Pancreas (tissue), 10 donors: ENCODE results near the gene ACSS3. TPM values are rescaled to one million over a fixed set of nuclear protein-coding genes. Genes with fewer than 3 reads are reported as not detected.
"Not testable (repeated sequence)": the region's sequence is repeated elsewhere in the genome, so short reads cannot be mapped to it uniquely, and the experiment has no call there.

ENCODE experiments used
- ATAC-seq, 4 donors: fragments of 200-7000 bp; cut with Tn5 transposase; one replicate each; pipeline versions ENCODE4 v1.8.0 to v1.9.1; 2020; ENCODE audit warnings: mild to moderate bottlenecking in 4 of 4, moderate library complexity in 4 of 4
- DNase-seq, 6 donors: peaks; one replicate each; pipeline ENCODE4 v3.0.0-alpha.2; 2020
- FAIRE-seq: peaks from 2 replicates; lab custom pipeline; 2012; peaks lifted over from hg19 to GRCh38; lab: Jason Lieb, UNC
- H3K27ac ChIP-seq, 4 donors: fragments of 200-600 bp; sonication (generic); 1 replicate in 3 of 4; 2 replicates in 1 of 4; pipeline versions ENCODE4 v1.5.0 to v1.8.0; 2020
- H3K27me3 ChIP-seq, 4 donors: fragments of 200-600 bp; one replicate each; pipeline ENCODE4 v1.8.0; 2021
- H3K36me3 ChIP-seq, 3 donors: fragments of 200-600 bp; sonication (generic) in 1 of 3; one replicate each; pipeline versions ENCODE4 v1.5.0 to v1.8.0; 2020 to 2021
- H3K4me1 ChIP-seq, 3 donors: fragments of 200-600 bp; one replicate each; pipeline ENCODE4 v1.8.0; 2021
- H3K4me3 ChIP-seq, 4 donors: fragments of 200-600 bp; sonication (generic) in 2 of 4; one replicate each; pipeline versions ENCODE4 v1.5.0 to v1.8.0; 2020 to 2021
- H3K9me3 ChIP-seq, 4 donors: fragments of 200-600 bp; one replicate each; pipeline ENCODE4 v1.8.0; 2021
- CTCF ChIP-seq, 4 donors: fragments of 200-600 bp; sonication (generic) in 3 of 4; IDR thresholded peaks; one replicate each; pipeline versions ENCODE4 v1.5.0 to v1.8.0; 2021; ENCODE audit warnings: antibody characterized with exemption in 4 of 4
- WGBS, 2 donors: extraction: QIAGEN DNeasy Blood & Tissue Kit; methylation state at CpG; one replicate each; pipeline ENCODE4 v1.1.7; 2013; 5-methylcytosine and 5-hydroxymethylcytosine counted together
- intact Hi-C, 3 donors: fragments of 100-400 bp; cut with DNase I; formaldehyde crosslinking; loops; one replicate each; pipeline versions ENCODE4 v1.11.1 to v1.14.2; 2022
- polyA plus RNA-seq, 2 donors: library from polyadenylated mRNA; stranded (reverse); fragments of 200-250 nt; gene quantifications; one replicate each; pipeline ENCODE4 v1.2.3, GENCODE V29; 2013
- total RNA-seq, 6 donors: library from RNA; stranded (reverse); fragmentation: NEBNext Ultra II Directional in 4 of 6; extraction: Animal tissue kit (Norgen Biotek cat#: 25700) in 4 of 6; gene quantifications; one replicate each; pipeline versions ENCODE4 v1.2.1 to v1.2.4, GENCODE V29; 2021 to 2023
- donor health status: healthy with polysubstance abuse.
- donor health status: DM: no; HTN: no; CAD: no; lungs with moderate emphysema.
- donor health status: DM: no; HTN: no; CAD: no.
- donor health status: control.
- donor health status: control.
- donor health status: Bipolar disorder and iron deficiency.
- donor health status: DM: yes; HTN: yes; CAD: no.
- donor health status: DM: no; HTN: no; CAD: no.
- donor health status: DM: no; HTN: no; CAD: no.
- donor health status: DM: yes; HTN: yes; CAD: no.

The ACSS3 gene
- total and polyA plus RNA-seq, 8 donors: 1.4 to 5.6 (median 2.2) TPM

GRCh38 chr12:81181691-81182090 is 103.8 kb downstream of the ACSS3 start:
- Histone ChIP-seq H3K27me3 (no peaks in the 10 kb centered on the region), H3K36me3 (no peaks in the 10 kb centered on the region), H3K27ac (no peak overlapping the region), H3K4me1 (no peaks in the 10 kb centered on the region), H3K4me3 (no peak overlapping the region), H3K9me3 (no peaks in the 10 kb centered on the region)
- FAIRE-seq (no peak), DNase-seq (no peak), ATAC-seq (no peak)
- no peak for TF ChIP-seq CTCF (IDR thresholded peaks at IDR 0.05)
- 92 to 97% methylated on average over 2 of the region's 2 CpGs for WGBS, 2 donors
- intact Hi-C loops: no loop called here

DNA sequence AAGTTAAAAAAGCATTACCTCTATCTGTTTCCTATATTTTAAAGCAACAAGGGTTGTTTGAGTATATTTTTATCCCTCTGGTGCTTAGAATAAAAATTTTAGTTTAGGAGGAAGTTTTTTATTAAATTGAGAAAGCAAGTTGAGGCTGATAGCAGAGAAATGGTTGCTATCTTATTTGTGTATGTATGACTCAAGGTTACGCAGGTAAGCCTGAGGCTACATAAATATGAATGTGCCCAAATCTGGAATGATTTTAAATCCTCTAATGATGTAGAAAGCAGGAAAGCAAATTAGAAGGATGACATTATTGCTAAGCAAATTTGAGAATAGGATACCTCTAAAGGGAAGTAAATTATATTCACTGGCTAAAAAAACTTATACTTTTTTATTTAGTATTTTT is 109.8 kb downstream of the ACSS3 start:
- intact Hi-C loops: no loop called here
- H3K4me1 ChIP-seq: no peaks in the 10 kb centered on the region
- no peaks in the 10 kb centered on the region for H3K36me3 ChIP-seq
- no peak for TF ChIP-seq CTCF (IDR thresholded peaks at IDR 0.05)
- no peak overlapping the region for H3K27ac ChIP-seq
- ATAC-seq (no peak), DNase-seq (no peak), FAIRE-seq (no peak)
- H3K27me3 ChIP-seq: no peaks in the 10 kb centered on the region
- H3K9me3 ChIP-seq: peaks cover 0 to 1% (median 0%) of the 10 kb centered on the region in 4 donors
- H3K4me3 ChIP-seq: no peak overlapping the region
- 77 to 80% methylated on average over 1 of the region's 1 CpG for WGBS, 2 donors

- no peaks in the 10 kb centered on the region for H3K36me3 ChIP-seq
- WGBS, 2 donors: 90 to 95% methylated on average over 3 of the region's 3 CpGs
- no peaks in the 10 kb centered on the region for H3K27me3 ChIP-seq
- no peak overlapping the region for H3K4me3 ChIP-seq
- intact Hi-C loops: no loop called here
- DNase-seq: no peak
- no peaks in the 10 kb centered on the region for H3K4me1 ChIP-seq
- no peak for TF ChIP-seq CTCF (IDR thresholded peaks at IDR 0.05)
- H3K9me3 ChIP-seq: peaks cover 0 to 3% (median 0%) of the 10 kb centered on the region in 4 donors
- no peak for FAIRE-seq
- ATAC-seq: no peak
- H3K27ac ChIP-seq: no peak overlapping the region
Observed at GRCh38 chr12:81196595-81196994, 118.7 kb downstream of the ACSS3 start.

DNA sequence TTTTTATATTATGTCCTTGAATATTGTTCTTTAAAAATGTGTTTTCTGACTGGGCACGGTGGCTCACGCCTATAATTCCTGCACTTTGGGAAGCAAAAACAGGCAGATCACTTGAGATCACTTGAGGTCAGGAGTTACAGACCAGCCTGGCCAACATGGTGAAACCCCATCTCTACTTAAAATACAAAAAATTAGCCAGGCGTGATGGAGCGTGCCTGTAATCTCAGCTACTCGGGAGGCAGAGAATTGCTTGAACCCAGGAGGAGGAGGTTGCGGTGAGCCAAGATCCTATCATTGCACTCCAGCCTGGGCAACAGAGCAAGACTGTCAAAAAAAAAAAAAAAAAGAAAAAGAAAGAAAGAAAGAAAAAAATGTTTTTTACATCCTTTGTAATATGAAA is 122.7 kb downstream of the ACSS3 start:
- DNase-seq, H3K36me3 ChIP-seq, ATAC-seq, H3K27ac ChIP-seq, FAIRE-seq, H3K4me1 ChIP-seq, H3K27me3 ChIP-seq, H3K4me3 ChIP-seq, intact Hi-C loops, H3K9me3 ChIP-seq: not testable (repeated sequence)
- 61 to 65% methylated on average over 6 of the region's 6 CpGs for WGBS, 2 donors

DNA sequence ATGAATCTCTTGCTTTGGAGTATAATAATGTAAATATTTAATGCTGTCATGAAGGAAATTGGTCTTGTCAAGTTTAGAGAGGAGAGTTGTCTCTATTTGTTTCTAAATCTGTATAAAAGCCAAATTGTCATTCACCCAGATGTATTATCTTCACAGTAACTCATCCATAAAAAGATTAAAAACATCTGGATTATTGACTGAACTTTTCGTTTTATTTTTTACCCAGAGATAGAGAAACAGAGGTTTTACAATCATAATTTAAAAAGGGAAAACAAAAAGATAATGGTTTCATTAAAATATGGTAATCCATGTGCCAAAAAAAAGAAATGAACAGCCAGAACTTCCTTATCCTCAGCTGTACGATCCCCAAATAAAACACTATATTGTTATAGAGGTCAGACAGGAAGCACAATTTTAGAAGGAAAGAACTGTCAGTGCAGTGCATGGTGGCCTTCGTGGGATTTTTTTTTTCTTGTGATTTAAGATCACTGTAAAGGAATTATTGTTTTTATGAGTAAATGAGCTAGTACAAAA is 125.9 kb downstream of the ACSS3 start:
- FAIRE-seq: no peak
- intact Hi-C loops: no loop called here
- WGBS, 2 donors: 61 to 62% methylated on average over 3 of the region's 3 CpGs
- ATAC-seq: no peak
- no peaks in the 10 kb centered on the region for H3K27me3 ChIP-seq
- H3K36me3 ChIP-seq: no peaks in the 10 kb centered on the region
- no peaks in the 10 kb centered on the region for H3K9me3 ChIP-seq
- no peak overlapping the region for H3K4me3 ChIP-seq
- no peak for DNase-seq
- no peak overlapping the region for H3K27ac ChIP-seq
- no peak for TF ChIP-seq CTCF (IDR thresholded peaks at IDR 0.05)
- H3K4me1 ChIP-seq: no peaks in the 10 kb centered on the region
